ENCODE measurements around the gene LRAT. TPM values are rescaled to one million over a fixed set of nuclear protein-coding genes. Genes with fewer than 3 reads are reported as not detected.

The LRAT gene
- 0.81 and 0.94 TPM in 2 replicates for total RNA-seq (ENCODE audit: low replicate concordance)

DNA sequence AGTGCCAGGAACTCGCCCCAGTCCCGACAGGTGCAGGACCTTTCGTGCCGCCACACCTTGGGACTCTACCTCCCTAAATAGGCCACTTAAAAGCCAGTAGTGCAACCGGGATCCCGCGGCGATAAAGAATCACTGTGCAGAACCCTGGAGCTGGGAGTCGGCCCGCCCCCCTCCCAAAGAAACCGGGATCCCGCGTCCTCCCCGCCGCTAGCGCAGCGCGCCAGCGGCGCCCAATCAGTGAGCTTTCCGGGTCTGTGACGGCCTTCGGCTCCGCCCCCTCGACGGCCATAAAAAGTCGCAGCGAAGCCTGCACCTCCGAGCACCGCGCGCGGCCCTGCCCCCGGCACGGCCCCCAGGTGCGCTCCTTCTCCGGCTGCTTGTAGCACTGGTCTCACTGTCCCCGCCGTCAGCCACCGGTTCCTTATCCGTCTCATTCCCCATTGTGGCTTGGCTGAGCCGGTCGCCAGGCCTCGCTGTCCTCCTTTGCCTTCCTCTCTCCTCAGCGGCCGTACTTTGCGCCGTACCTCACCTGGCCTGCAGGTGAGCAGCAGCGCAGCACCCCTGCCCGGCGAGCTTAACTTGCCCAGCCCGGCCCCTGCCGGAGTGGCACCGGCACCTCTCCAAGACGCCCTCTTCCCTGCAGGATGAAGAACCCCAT is at the start of gene LRAT:
Gene LRAT, plus strand, starts transcription at position 318 of the 658 bp plus-strand sequence. Its CDS starts 327 bp downstream, at position 645.
- Mint-ChIP-seq H3K9me3 (no peaks in the 10 kb centered on the region), H3K27me3 (ENCODE audit: insufficient read depth, low read depth) (peaks cover 43% of the 10 kb centered on the region), H3K4me3 (peak within 1 kb of the TSS; percentile 93), H3K4me1 (peaks cover 43% of the 10 kb centered on the region), H3K36me3 (no peaks in the 10 kb centered on the region), H3K27ac (no peak within 1 kb of the TSS)
- no peaks in the 10 kb centered on the region for H3K36me3 ChIP-seq
- H4K20me1 ChIP-seq (ENCODE audit: low read depth), result peaks cover 29% of the 10 kb centered on the region
- peaks cover 45% of the 10 kb centered on the region for H3F3A ChIP-seq (ENCODE audit: low read depth)
- peaks cover 46% of the 10 kb centered on the region for H3K4me1 ChIP-seq
- peak within 1 kb of the TSS; percentile 94 for H3K4me2 ChIP-seq
- no peaks in the 10 kb centered on the region for H3K79me2 ChIP-seq (ENCODE audit: low read depth)
- peak within 1 kb of the TSS; percentile 96 for H2AFZ ChIP-seq (replicated peaks)
- no peak within 1 kb of the TSS for H3K27ac ChIP-seq
- peaks cover 81% of the 10 kb centered on the region for H3K27me3 ChIP-seq
- no peak within 1 kb of the TSS for H3K9ac ChIP-seq
- peak within 1 kb of the TSS; percentile 62 for H3K4me3 ChIP-seq
- H3K9me3 ChIP-seq (ENCODE audit: low read depth), result no peaks in the 10 kb centered on the region
- peak; percentile 15 for TF ChIP-seq CTCF (IDR thresholded peaks at IDR 0.05)
- TF ChIP-seq EZH2phosphoT487 (IDR thresholded peaks at IDR 0.05), result peak; percentile 89
- peak; percentile 74 for TF ChIP-seq EZH2 (IDR thresholded peaks at IDR 0.05)
- DNase-seq (ENCODE audit: low spot score), result peak; percentile 88

DNA sequence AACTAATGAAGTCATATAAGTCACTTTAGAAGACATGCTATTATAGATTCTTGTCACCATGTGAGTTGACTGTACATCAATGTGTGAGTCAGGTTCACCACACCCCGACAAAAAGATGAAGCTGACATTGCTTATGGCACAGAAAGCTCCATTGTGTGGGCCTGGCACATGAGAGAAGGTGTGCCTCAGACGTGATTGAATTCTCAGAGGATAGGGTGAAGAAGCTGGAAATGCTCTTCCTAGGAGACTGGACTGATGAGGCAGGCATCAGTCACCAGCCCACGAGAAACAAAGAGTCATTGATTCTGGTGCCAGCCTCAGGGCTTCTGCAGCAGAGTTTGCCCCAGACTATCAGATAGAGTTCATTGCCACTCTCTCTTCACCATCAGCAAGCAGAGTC is 35.9 kb upstream of the LRAT start:
- Histone ChIP-seq H3K79me2 (ENCODE audit: low read depth) (no peaks in the 10 kb centered on the region), H3F3A (ENCODE audit: low read depth) (no peaks in the 10 kb centered on the region), H3K4me2 (no peak overlapping the region), H3K9ac (no peak overlapping the region), H3K4me1 (no peaks in the 10 kb centered on the region), H3K4me3 (no peak overlapping the region), H3K27me3 (no peaks in the 10 kb centered on the region), H4K20me1 (ENCODE audit: low read depth) (no peaks in the 10 kb centered on the region), H3K36me3 (no peaks in the 10 kb centered on the region), H2AFZ (replicated peaks) (no peak overlapping the region), H3K9me3 (ENCODE audit: low read depth) (no peaks in the 10 kb centered on the region), H3K27ac (no peak overlapping the region)
- Mint-ChIP-seq H3K4me3 (no peak overlapping the region), H3K27me3 (ENCODE audit: insufficient read depth, low read depth) (no peaks in the 10 kb centered on the region), H3K9me3 (no peaks in the 10 kb centered on the region), H3K27ac (no peak overlapping the region), H3K36me3 (no peaks in the 10 kb centered on the region), H3K4me1 (no peaks in the 10 kb centered on the region)
- DNase-seq (ENCODE audit: low spot score), result no peak
- TF ChIP-seq EZH2phosphoT487 (IDR thresholded peaks at IDR 0.05), result no peak
- TF ChIP-seq EZH2 (IDR thresholded peaks at IDR 0.05), result no peak
- no peak for TF ChIP-seq CTCF (IDR thresholded peaks at IDR 0.05)

GRCh38 chr4:154709550-154709949 is 34.2 kb upstream of the LRAT start:
- H3K4me1 Mint-ChIP-seq, result no peaks in the 10 kb centered on the region
- no peak overlapping the region for H3K27ac Mint-ChIP-seq

More at GRCh38 chr4:154709550-154709949, 34.2 kb upstream of the LRAT start:
- Histone ChIP-seq H3K4me2 (no peak overlapping the region), H4K20me1 (ENCODE audit: low read depth) (no peaks in the 10 kb centered on the region), H3K9me3 (ENCODE audit: low read depth) (no peaks in the 10 kb centered on the region), H3F3A (ENCODE audit: low read depth) (no peaks in the 10 kb centered on the region), H3K9ac (no peak overlapping the region), H3K4me1 (no peaks in the 10 kb centered on the region), H3K4me3 (no peak overlapping the region), H3K27ac (no peak overlapping the region), H3K27me3 (no peaks in the 10 kb centered on the region), H2AFZ (replicated peaks) (no peak overlapping the region), H3K36me3 (no peaks in the 10 kb centered on the region), H3K79me2 (ENCODE audit: low read depth) (no peaks in the 10 kb centered on the region)
- Mint-ChIP-seq H3K36me3 (no peaks in the 10 kb centered on the region), H3K9me3 (no peaks in the 10 kb centered on the region), H3K27me3 (ENCODE audit: insufficient read depth, low read depth) (no peaks in the 10 kb centered on the region), H3K4me3 (no peak overlapping the region)
- TF ChIP-seq EZH2 (IDR thresholded peaks at IDR 0.05) (no peak), CTCF (IDR thresholded peaks at IDR 0.05) (no peak), EZH2phosphoT487 (IDR thresholded peaks at IDR 0.05) (no peak)
- DNase-seq (ENCODE audit: low spot score), result no peak

All from neural progenitor cell (in vitro differentiated cells).